ENCODE results near the gene FOXA2. TPM values are rescaled to one million over a fixed set of nuclear protein-coding genes. Genes with fewer than 3 reads are reported as not detected.
A peak's percentile ranks its signal among the peaks of the same experiment; 100 is the strongest.

Gene FOXA2
- total and polyA plus RNA-seq, 2 of the 13 experiments (the other 11 are each of a cell fraction or from before 2014, with no cell fraction given): 8.8 to 12.2 TPM

DNA sequence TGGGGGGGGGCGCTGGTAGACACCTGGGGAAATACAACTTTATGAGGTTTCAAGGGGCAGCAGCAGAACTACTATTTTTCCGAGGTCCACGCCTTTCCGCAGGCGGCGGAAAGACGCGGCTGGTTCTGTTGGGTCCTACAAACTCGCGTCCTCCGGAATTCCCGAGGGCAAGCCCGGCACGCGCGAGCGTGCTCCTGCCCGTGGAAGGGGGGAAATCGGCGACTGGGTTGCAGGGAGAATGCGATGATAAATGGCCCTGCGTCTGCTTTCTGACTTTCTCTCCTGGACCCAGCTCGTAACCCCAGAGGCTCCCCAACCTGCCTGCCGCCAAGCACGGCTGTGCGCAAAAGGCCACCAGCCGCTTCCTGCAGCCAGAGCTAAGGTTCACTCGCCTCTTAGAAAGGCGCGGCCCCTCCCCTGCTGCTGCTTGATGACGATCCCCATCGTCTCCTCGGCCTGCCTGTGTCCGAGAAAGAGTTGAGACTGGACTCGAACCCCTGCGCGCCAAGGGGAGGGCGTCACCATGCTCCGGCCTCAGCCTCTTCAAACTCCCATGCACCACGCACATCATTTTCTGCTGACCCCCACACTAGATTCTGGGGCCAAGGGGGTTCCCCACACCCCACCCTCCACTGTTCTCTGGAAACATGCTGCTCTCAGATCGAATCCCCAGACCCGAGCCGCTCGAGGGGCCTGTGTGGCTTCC lies 6.7 kb downstream of the FOXA2 start (continued):
- TF ChIP-seq, protein P1, sequence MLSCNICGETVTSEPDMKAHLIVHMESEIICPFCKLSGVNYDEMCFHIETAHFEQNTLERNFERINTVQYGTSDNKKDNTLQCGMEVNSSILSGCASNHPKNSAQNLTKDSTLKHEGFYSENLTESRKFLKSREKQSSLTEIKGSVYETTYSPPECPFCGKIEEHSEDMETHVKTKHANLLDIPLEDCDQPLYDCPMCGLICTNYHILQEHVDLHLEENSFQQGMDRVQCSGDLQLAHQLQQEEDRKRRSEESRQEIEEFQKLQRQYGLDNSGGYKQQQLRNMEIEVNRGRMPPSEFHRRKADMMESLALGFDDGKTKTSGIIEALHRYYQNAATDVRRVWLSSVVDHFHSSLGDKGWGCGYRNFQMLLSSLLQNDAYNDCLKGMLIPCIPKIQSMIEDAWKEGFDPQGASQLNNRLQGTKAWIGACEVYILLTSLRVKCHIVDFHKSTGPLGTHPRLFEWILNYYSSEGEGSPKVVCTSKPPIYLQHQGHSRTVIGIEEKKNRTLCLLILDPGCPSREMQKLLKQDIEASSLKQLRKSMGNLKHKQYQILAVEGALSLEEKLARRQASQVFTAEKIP (CRISPR knock-in tag; IDR thresholded peaks at IDR 0.05; ENCODE audit: borderline replicate concordance): 0 out of 2 replicates have a peak, but pooled peaks have one; percentile 87
- no peak for TF ChIP-seq NR3C1 (CRISPR knock-in tag; IDR thresholded peaks at IDR 0.05)
- TF ChIP-seq PBX2 (CRISPR knock-in tag; IDR thresholded peaks at IDR 0.05): no peak
- no peak for TF ChIP-seq GPBP1L1 (CRISPR knock-in tag; IDR thresholded peaks at IDR 0.05)
- TF ChIP-seq GFI1 (CRISPR knock-in tag; IDR thresholded peaks at IDR 0.05; ENCODE audit: borderline replicate concordance): no peak
- peak; percentile 57 for TF ChIP-seq ZNF713 (CRISPR knock-in tag; IDR thresholded peaks at IDR 0.05)
- TF ChIP-seq ZNF446 (CRISPR knock-in tag; IDR thresholded peaks at IDR 0.05): peak; percentile 23; the same call in 1 of the 2 replicates
- no peak; the same call in 1 of the 2 replicates for TF ChIP-seq TBX2 (CRISPR knock-in tag; IDR thresholded peaks at IDR 0.05; ENCODE audit: borderline replicate concordance)
- 0 out of 2 replicates have a peak, but pooled peaks have one; percentile 18 for TF ChIP-seq JUND (CRISPR knock-in tag; IDR thresholded peaks at IDR 0.05)
- TF ChIP-seq, protein P2, sequence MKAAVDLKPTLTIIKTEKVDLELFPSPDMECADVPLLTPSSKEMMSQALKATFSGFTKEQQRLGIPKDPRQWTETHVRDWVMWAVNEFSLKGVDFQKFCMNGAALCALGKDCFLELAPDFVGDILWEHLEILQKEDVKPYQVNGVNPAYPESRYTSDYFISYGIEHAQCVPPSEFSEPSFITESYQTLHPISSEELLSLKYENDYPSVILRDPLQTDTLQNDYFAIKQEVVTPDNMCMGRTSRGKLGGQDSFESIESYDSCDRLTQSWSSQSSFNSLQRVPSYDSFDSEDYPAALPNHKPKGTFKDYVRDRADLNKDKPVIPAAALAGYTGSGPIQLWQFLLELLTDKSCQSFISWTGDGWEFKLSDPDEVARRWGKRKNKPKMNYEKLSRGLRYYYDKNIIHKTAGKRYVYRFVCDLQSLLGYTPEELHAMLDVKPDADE (CRISPR knock-in tag; IDR thresholded peaks at IDR 0.05): no peak
- 0 out of 2 replicates have a peak, but pooled peaks have one; percentile 85 for TF ChIP-seq ZNF136 (CRISPR knock-in tag; IDR thresholded peaks at IDR 0.05; ENCODE audit: low read depth)
- TF ChIP-seq HNRNPK (IDR thresholded peaks at IDR 0.05; ENCODE audit: low read depth, low read length, poor library complexity, severe bottlenecking): no peak
- TF ChIP-seq ZNF329 (CRISPR knock-in tag; IDR thresholded peaks at IDR 0.05; ENCODE audit: low read depth): no peak
- TF ChIP-seq CREB1 (IDR thresholded peaks at IDR 0.05): 0 out of 2 replicates have a peak, but pooled peaks have one; percentile 47
- no peak for TF ChIP-seq CREB1 (CRISPR knock-in tag; IDR thresholded peaks at IDR 0.05)
- TF ChIP-seq TBP (CRISPR knock-in tag; IDR thresholded peaks at IDR 0.05): no peak
- TF ChIP-seq U2AF1 (optimal IDR thresholded peaks at IDR 0.05; ENCODE audit: low read depth, low read length): peak; percentile 59
- no peak for TF ChIP-seq SETDB1 (CRISPR knock-in tag; IDR thresholded peaks at IDR 0.05; ENCODE audit: borderline replicate concordance)
- TF ChIP-seq ZBTB8A (CRISPR knock-in tag; IDR thresholded peaks at IDR 0.05; ENCODE audit: borderline replicate concordance, low read depth): 0 out of 2 replicates have a peak, but pooled peaks have one; percentile 32
- peak; percentile 75 for TF ChIP-seq THAP9 (CRISPR knock-in tag; IDR thresholded peaks at IDR 0.05; ENCODE audit: borderline replicate concordance)
